Activated CD8-positive, alpha-beta memory T cell treated with anti-CD3 and anti-CD28 coated beads, Interleukin-2, amount 10 ng/mL, durations not matched to agents 7 days and 5 days (primary cell): ENCODE measurements around the gene ZNF578. TPM values are rescaled to one million over a fixed set of nuclear protein-coding genes. Genes with fewer than 3 reads are reported as not detected.
A peak's percentile ranks its signal among the peaks of the same experiment; 100 is the strongest.
"Not testable (repeated sequence)": the region's sequence is repeated elsewhere in the genome, so short reads cannot be mapped to it uniquely, and the experiment has no call there.

Experiments
- ATAC-seq: fragments of 150-1000 bp; cut with Tn5 transposase; one replicate; pipeline ENCODE4 v1.10.0; 2021; ENCODE audit warnings: moderate library complexity
- CTCF ChIA-PET: fragments of 350-600 bp; sonication (Branson Sonifier 250); formaldehyde crosslinking; loops from one replicate; lab custom pipeline; 2021; ENCODE audit warnings: antibody characterized with exemption; lab: Charles Lee
- DNase-seq: peaks from one replicate; pipeline ENCODE4 v3.0.0-alpha.2; 2020
- H3K27ac Mint-ChIP-seq: one replicate; pipeline ENCODE4 v1.8.0; 2021; ENCODE audit warnings: mild to moderate bottlenecking, mixed read lengths
- H3K27me3 Mint-ChIP-seq: one replicate; pipeline ENCODE4 v1.8.0; 2021; ENCODE audit warnings: mixed read lengths
- H3K36me3 Mint-ChIP-seq: one replicate; pipeline ENCODE4 v1.8.0; 2021; ENCODE audit warnings: mild to moderate bottlenecking, mixed read lengths
- H3K4me1 Mint-ChIP-seq: one replicate; pipeline ENCODE4 v1.8.0; 2021; ENCODE audit warnings: mixed read lengths
- H3K4me3 Mint-ChIP-seq: one replicate; pipeline ENCODE4 v1.8.0; 2021; ENCODE audit warnings: mild to moderate bottlenecking, moderate library complexity, mixed read lengths
- H3K9me3 Mint-ChIP-seq: one replicate; pipeline ENCODE4 v1.8.0; 2022; ENCODE audit warnings: low read depth, mixed read lengths
- total RNA-seq, 2 experiments: library from RNA; stranded (reverse); gene quantifications; one replicate each; pipeline ENCODE4 v1.2.3, GENCODE V29; 2021

ZNF578 gene
- 1 to 10 TPM; 1.8 to 1.9 TPM for total RNA-seq

DNA sequence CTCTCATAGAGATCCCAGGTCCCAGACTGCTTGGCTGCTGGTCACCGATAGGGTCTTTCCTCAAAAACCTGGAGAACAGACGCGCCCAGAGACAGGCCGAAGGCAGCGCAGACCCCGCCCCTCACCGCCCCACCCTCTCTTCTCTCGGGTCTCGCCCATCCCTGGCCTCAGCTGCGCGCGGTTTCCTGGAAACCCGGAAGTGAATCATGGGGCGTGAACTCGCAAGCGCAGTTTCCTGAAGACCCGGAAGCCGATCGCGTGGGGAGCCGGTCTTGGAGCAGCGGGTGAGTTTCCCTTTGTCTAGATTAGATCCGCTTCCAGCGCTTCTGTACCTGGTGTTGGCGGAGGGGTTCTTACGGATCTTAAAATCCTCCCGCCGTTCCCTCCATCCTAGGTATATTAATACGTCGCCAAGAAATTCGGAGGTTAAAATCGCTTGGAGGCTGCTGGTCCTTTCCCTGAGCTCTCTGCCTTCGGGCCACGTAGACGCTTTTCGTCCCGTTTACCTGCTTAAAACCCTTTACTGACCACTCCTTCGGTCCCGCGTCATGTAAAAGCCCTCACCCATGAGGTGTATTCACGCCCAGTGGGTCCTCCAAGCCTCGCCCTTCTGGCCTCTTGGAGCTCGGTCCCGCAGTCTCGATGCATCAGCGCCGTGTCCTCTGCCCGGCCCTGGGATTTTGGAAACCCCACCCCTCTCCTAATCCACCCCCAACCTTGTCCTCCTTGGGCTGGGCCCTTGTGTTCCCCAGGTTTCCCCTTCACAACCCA is at the start of gene ZNF578:
Gene ZNF578, plus strand, starts transcription at position 230 of the 771 bp plus-strand sequence. CDS start 48,293 bp downstream, outside the sequence.
- DNase-seq (peak; percentile 84), ATAC-seq (peak; percentile 87)
- Mint-ChIP-seq H3K4me1 (peaks cover 15% of the 10 kb centered on the region), H3K4me3 (peak within 1 kb of the TSS; percentile 74), H3K27ac (peak within 1 kb of the TSS; percentile 76), H3K9me3 (peaks cover 46% of the 10 kb centered on the region), H3K36me3 (peaks cover 42% of the 10 kb centered on the region), H3K27me3 (no peaks in the 10 kb centered on the region)
- CTCF ChIA-PET: no interaction called here

DNA sequence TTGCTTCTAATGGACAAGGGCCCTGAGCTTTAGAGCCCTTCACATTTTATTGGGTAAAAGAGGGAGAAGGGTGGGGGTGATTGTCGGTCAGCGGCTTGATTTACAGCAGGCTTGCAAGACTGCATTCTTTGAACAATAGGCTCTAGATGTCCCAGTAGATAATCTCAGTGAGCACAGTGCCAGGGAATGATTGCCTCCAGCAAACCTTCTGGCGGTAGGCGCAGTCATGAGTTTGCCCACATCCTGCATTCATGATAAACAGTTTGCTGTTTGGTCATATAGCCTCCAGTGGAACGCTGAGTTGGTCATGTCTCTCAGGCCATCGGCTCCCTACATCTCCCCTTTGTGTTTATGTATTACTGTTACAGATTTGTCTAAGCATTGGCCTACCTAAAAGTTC is 43.1 kb upstream of the ZNF578 start:
- H3K27ac Mint-ChIP-seq: no peak overlapping the region
- no peaks in the 10 kb centered on the region for H3K27me3 Mint-ChIP-seq
- H3K4me1 Mint-ChIP-seq: no peaks in the 10 kb centered on the region
- H3K36me3 Mint-ChIP-seq: peaks cover 70% of the 10 kb centered on the region
- peaks cover 34% of the 10 kb centered on the region for H3K9me3 Mint-ChIP-seq
- CTCF ChIA-PET: no interaction called here
- ATAC-seq (no peak), DNase-seq (no peak)
- no peak overlapping the region for H3K4me3 Mint-ChIP-seq

DNA sequence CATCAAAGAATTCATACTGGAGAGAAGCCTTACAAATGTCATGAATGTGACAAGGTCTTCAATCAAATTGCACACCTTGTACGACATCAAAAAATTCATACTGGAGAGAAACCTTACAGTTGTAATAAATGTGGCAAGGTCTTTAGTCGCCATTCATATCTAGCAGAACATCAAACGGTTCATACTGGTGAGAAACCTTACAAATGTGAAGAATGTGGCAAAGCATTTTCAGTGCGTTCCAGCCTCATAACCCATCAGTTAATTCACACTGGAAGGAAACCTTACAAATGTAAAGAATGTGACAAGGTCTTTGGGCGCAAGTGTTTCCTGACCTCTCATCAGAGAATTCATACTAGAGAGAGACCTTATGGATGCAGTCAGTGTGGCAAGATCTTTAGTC is 37.6 kb upstream of the ZNF578 start:
- Mint-ChIP-seq H3K36me3 (peaks cover 19% of the 10 kb centered on the region), H3K27ac (no peak overlapping the region), H3K4me3 (no peak overlapping the region), H3K4me1 (no peaks in the 10 kb centered on the region), H3K9me3 (peaks cover 46% of the 10 kb centered on the region), H3K27me3 (no peaks in the 10 kb centered on the region)
- no peak for DNase-seq
- ATAC-seq: no peak
- CTCF ChIA-PET: no interaction called here

DNA sequence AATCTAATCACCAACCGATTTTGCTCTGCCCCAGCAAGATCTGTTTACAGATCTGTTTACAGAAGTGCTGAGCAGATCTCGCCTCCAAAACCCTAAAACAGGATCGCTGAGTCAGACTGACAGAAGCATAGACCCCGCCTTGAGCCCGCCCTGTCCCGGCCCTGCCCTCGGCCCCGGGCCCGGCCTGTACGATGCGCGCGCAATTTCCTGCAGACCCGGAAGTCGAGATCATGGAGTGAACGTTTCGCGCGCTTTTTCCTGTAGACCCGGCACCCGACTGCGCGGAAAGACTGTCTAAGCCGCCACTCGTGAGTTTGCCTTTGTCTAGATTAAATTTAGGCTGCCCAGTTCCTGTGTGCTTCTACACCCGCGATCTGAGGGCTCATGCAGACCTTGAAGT is 24.4 kb upstream of the ZNF578 start, which contains the start of gene ZNF534:
Gene ZNF534, plus strand, starts transcription at position 212 of the 400 bp plus-strand sequence. CDS start 2,327 bp downstream, outside the sequence.
- H3K4me1 Mint-ChIP-seq: no peaks in the 10 kb centered on the region
- CTCF ChIA-PET: no interaction called here
- no peak within 1 kb of the TSS for H3K27ac Mint-ChIP-seq
- no peaks in the 10 kb centered on the region for H3K27me3 Mint-ChIP-seq
- H3K4me3 Mint-ChIP-seq: no peak within 1 kb of the TSS
- peaks cover 29% of the 10 kb centered on the region for H3K9me3 Mint-ChIP-seq
- DNase-seq (no peak), ATAC-seq (no peak)
- H3K36me3 Mint-ChIP-seq: peaks cover 7% of the 10 kb centered on the region

- CTCF ChIA-PET: no interaction called here
- ATAC-seq: no peak
- DNase-seq: no peak
- H3K27ac Mint-ChIP-seq: no peak overlapping the region
- H3K27me3 Mint-ChIP-seq: no peaks in the 10 kb centered on the region
- no peaks in the 10 kb centered on the region for H3K4me1 Mint-ChIP-seq
- H3K4me3 Mint-ChIP-seq: no peak overlapping the region
- peaks cover 38% of the 10 kb centered on the region for H3K9me3 Mint-ChIP-seq
- H3K36me3 Mint-ChIP-seq: peaks cover 2% of the 10 kb centered on the region
Observed at GRCh38 chr19:52442179-52442578, 11.2 kb upstream of the ZNF578 start.

- CTCF ChIA-PET: no interaction called here
- ATAC-seq: no peak
Observed at GRCh38 chr19:52444506-52444905, 8.8 kb upstream of the ZNF578 start.

GRCh38 chr19:52451241-52451640 is 2.1 kb upstream of the ZNF578 start:
- peaks cover 41% of the 10 kb centered on the region for H3K9me3 Mint-ChIP-seq
- no peak overlapping the region for H3K27ac Mint-ChIP-seq
- H3K4me3 Mint-ChIP-seq: no peak overlapping the region
- no peaks in the 10 kb centered on the region for H3K27me3 Mint-ChIP-seq
- no peak for DNase-seq
- CTCF ChIA-PET: no interaction called here
- peaks cover 29% of the 10 kb centered on the region for H3K36me3 Mint-ChIP-seq
- ATAC-seq: no peak
- peaks cover 15% of the 10 kb centered on the region for H3K4me1 Mint-ChIP-seq

More at GRCh38 chr19:52444506-52444905, 8.8 kb upstream of the ZNF578 start:
- Mint-ChIP-seq H3K36me3 (peaks cover 2% of the 10 kb centered on the region), H3K4me1 (no peaks in the 10 kb centered on the region), H3K27me3 (no peaks in the 10 kb centered on the region), H3K27ac (no peak overlapping the region), H3K9me3 (peaks cover 36% of the 10 kb centered on the region), H3K4me3 (no peak overlapping the region)
- no peak for DNase-seq

DNA sequence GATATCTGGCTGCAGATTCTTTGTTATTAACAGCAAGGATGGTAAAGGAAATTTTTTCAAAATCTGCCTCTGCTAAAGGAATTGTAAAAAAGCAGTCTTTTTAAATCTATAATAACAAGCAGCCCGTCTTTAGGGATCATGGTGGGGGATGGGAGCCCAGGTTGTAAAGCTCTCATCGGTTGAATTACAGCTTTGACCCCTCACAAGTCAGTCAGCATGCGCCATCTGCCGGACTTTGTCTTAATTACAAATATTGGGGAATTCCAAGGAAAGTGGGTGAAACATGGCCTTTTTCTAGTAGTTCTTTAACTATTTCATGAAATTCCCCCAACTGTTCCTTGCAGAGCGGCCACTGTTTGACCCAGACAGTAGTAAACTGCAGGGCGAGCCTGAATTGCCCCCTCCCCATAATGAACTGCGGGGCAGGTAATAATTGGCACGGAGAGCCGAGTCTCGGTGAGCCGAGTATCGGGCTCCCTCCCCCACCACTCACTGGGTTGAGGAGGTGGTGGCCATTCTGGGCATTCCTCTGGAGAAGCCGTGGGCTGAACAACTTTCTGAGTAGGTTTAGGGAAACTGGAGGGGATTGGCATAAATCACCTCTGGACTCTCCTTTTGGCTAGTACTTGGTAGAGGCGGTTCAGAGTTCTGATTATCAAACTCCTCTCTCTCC is 11.6 kb downstream of the ZNF578 start:
- DNase-seq (no peak), ATAC-seq (no peak)
- H3K27ac Mint-ChIP-seq: no peak overlapping the region
- H3K36me3 Mint-ChIP-seq: peaks cover 6% of the 10 kb centered on the region
- H3K9me3 Mint-ChIP-seq: peaks cover 38% of the 10 kb centered on the region
- CTCF ChIA-PET: no interaction called here
- H3K27me3 Mint-ChIP-seq: no peaks in the 10 kb centered on the region
- no peaks in the 10 kb centered on the region for H3K4me1 Mint-ChIP-seq
- no peak overlapping the region for H3K4me3 Mint-ChIP-seq

- DNase-seq (no peak), ATAC-seq (no peak)
- Mint-ChIP-seq H3K27ac (no peak overlapping the region), H3K4me3 (no peak overlapping the region), H3K27me3 (no peaks in the 10 kb centered on the region), H3K9me3 (peaks cover 66% of the 10 kb centered on the region), H3K4me1 (no peaks in the 10 kb centered on the region), H3K36me3 (peaks cover 32% of the 10 kb centered on the region)
- CTCF ChIA-PET: no interaction called here
Observed at GRCh38 chr19:52473655-52474350, 20.4 kb downstream of the ZNF578 start.

- ATAC-seq (no peak), DNase-seq (no peak)
- no peaks in the 10 kb centered on the region for H3K4me1 Mint-ChIP-seq
- peaks cover 65% of the 10 kb centered on the region for H3K9me3 Mint-ChIP-seq
- peaks cover 32% of the 10 kb centered on the region for H3K36me3 Mint-ChIP-seq
- CTCF ChIA-PET: no interaction called here
- H3K27me3 Mint-ChIP-seq: no peaks in the 10 kb centered on the region
- H3K27ac Mint-ChIP-seq: no peak overlapping the region
- no peak overlapping the region for H3K4me3 Mint-ChIP-seq
Observed at GRCh38 chr19:52474351-52475127, 21.2 kb downstream of the ZNF578 start.

DNA sequence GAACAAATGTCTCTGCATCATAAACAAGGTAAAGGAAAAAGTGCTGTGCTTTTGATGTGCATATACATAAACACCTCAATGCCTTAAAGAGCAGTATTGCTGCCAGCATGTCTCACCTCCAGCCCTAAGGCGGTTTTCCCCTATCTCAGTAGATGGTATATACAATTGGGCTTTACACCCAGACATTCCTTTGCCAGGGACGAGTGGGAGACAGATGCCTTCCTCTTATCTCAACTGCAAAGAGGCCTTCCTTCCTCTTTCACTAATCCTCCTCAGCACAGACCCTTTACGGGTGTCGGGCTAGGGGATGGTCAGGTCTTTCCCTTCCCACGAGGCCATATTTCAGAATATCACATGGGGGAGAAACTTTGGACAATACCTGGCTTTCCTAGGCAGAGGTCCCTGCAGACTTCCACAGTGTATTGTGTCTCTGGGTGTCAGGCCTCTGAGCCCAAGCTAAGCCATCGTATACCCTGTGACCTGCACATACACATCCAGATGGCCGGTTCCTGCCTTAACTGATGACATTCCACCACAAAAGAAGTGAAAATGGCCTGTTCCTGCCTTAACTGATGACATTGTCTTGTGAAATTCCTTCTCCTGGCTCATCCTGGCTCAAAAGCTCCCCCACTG is 30.9 kb downstream of the ZNF578 start:
- CTCF ChIA-PET, H3K4me1 Mint-ChIP-seq, ATAC-seq, H3K36me3 Mint-ChIP-seq, DNase-seq, H3K27ac Mint-ChIP-seq, H3K27me3 Mint-ChIP-seq, H3K4me3 Mint-ChIP-seq: not testable (repeated sequence)
- peaks cover 20% of the 10 kb centered on the region for H3K9me3 Mint-ChIP-seq

DNA sequence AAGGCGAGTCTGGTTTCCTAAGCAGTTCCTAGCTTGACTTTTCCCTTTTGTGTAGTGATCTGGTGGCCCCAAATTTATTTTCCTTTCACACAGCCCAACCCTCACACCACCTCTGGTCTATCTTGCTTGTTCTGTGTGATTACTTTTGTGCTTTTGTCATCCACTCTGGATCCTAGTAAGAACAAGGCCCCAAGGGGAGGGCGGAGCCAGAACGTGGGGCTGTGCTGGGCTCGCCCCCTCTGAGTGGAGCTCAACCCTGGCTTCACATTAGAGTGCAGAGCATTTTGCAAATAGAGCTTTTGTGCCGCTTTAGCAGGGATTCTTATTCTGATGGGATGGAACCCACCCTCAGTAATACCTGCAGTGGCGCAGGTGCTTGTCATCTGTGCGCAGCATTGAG is 31.7 kb downstream of the ZNF578 start:
- H3K4me1 Mint-ChIP-seq, ATAC-seq, CTCF ChIA-PET, H3K36me3 Mint-ChIP-seq, H3K27me3 Mint-ChIP-seq, H3K4me3 Mint-ChIP-seq, H3K27ac Mint-ChIP-seq, DNase-seq: not testable (repeated sequence)
- peaks cover 18% of the 10 kb centered on the region for H3K9me3 Mint-ChIP-seq
